NCI-H128 (cell line): ENCODE data around the gene ATP2A3.
"Not testable (repeated sequence)": the region's sequence is repeated elsewhere in the genome, so short reads cannot be mapped to it uniquely, and the experiment has no call there.

Source experiments
- DNase-seq: peaks from one replicate; lab custom pipeline; 2025; ENCODE audit not compliant: unreplicated experiment; lab: John Stamatoyannopoulos, UW

Gene ATP2A3

DNA sequence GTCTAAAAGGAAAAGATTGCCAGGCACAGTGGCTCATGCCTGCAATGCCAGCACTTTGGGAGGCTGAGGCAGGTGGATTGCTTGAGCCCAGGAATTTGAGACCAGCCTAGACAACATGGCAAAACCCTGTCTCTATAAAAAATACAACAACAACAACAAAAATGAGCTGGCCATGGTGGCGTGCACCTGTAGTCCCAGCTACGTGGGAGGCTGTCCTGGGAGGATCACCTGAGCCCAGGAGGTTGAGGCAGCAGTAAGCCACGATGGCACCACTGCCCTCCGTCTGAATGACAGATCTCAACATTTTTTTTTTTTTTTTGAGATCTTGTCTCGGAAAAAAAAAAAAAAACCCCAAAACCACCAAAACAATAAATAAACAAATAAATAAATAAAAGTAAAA is 28.1 kb upstream of the ATP2A3 start:
- DNase-seq: no peak

- DNase-seq: not testable (repeated sequence)
Observed at GRCh38 chr17:3991699-3992098, 27.5 kb upstream of the ATP2A3 start.

DNA sequence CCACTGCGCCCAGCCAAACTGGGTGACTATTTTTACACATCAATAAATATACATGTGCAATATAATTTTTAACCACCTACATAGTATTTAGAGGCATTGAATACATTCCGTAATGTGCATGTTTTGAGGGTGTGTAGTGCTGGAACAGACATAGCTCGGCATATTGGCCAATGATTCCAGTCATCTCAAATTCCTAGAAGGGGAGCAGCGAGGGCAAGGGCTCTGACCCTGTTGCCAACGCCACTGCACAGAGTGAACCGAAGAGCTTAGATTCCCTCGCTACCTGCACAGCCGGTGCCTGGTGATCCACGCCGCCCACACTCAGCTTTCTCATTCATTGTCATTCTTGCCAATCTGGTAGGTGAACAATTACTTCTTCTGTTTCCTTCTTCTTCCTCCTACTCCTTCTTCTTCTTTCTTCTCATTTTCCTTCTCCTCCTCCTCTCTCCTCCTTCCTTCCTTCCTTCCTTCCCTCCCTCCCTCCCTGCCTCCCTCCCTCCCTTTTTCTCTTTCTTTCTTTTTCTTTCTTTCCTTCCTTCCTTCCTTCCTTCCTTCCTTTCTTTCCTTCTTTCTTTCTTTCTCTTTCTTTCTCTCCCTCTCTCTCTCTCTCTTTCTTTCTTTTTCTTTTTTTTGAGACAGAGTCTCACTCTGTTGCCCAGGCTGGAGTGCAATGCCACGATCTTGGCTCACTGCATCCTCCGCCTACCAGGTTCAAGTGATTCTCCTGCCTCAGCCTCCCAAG is 26.3 kb upstream of the ATP2A3 start:
- no peak for DNase-seq

DNA sequence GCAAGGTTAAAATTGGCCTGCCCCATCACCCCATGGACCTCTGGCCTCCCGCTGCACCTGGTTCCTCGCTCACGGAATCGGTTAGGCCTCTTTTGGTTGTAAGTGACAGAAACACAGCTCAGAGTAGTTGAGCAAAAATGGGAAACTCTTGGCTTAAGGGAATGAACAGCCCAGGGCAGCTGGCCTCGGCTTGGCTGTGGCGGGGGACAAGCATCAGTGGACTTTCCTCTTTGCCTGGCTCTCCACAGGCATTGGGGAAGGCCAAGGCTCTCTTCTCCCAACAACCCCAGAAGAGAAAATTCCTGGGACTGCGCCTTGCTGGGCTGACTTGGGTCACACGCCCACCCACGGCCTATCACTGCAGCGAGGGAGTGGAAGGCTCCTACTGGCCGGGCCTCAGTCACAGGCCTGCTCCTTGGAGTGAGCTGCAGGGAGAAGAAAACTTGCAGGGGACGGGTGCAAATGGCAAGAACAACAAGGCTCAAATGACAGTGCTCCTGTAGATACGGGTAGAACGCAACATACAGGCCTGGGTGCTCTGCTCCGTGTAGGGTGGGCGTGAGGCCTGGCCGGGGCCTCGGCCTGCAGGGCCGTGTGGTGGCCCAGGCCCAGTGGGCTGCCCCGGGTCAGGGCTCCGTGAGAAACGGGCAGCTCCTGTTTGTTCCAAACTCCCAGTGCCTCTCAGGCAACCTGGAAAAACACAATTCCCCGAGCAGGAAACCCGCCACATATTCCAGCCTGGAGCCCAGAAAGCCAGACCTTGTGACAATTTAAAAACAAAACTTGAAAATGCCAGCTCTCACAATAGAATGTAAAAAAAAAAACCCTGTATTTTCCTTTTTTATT is 25.0 kb upstream of the ATP2A3 start:
- DNase-seq: no peak

DNA sequence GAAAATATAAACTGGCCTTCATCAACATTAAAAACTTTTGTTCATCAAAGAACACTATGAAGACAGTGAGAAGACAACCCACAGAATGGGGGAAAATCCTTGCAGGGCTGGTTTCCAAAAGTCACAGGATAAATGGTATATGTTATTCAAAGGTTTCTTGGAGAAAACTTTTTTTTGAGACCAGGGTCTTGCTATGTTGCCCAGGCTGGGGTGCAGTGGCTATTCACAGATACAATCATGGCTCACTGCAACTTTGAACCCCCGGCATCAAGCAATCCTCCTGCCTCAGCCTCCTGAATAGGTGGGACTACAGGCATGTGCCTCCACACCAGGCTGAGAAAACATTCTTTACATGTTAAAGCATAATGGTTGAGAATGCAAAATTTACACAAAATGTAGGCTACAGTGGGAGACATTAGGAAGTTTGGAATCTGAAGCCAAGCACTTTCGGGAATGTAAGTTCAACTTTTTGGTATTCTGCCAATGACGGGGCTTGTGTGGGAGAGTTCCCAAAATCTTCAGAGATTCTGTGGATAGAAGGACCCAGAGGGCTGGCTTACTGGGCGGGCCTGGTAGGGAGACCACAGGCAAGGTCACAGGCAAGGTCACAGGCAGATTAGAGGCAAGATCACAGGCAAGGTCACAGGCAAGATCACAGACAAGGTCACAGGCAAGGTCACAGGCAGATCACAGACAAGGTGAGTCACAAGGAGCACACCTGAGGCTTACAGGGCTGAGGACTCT is 24.2 kb upstream of the ATP2A3 start:
- no peak for DNase-seq

- no peak for DNase-seq
Observed at GRCh38 chr17:3986939-3987335, 22.7 kb upstream of the ATP2A3 start.

DNA sequence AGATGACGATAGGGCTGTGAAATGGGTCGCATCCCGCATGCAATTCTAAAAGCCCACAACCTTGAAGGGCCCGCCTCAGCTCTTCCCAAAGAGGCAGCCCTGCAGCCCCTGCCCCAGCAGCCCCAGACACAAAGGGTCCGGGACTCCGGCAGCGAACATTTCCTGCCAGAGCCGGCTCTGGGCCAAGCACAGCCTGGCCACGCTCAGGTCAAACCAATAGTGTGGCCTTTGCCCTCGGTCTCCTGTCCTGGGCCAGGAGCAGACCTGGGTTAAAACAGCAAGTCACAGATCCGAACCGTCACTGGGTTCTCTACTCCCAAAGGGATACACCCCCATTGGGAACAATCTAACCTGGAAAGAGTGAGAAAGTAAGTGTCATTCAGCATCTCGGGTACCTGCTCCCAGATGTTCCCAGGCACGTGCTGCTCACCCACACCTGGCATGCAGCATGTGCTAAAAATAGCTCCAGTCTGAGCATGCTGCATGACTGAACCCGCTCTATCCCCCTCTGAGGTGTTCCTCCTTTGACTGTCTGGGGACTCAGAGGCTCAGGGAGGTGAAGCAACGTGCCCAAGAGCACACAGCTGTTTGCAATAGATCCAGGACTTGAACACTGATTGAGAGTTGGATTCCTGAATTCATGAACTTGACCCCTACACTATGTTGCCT is 22.2 kb upstream of the ATP2A3 start:
- no peak for DNase-seq

DNA sequence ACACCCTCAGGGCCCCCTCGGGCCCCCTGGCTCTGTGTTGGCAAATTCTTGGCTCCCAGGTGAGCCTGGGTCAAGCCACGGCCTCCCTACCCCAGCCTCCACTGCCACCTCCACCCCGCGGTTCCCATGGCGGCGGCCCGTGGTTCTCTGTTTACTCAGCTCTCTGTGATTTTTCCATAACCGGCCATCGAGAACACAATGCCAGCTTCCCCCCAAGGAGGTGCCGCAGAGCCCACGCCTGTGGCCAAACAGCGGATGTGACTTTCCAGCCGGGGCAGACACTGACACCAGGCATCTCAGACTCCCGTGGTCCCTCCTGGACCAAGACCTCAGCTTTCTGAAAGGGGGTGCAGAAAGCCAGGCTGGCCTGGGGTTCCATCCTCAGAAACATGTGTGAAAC is 21.6 kb upstream of the ATP2A3 start:
- no peak for DNase-seq

GRCh38 chr17:3983606-3984484 is 19.6 kb upstream of the ATP2A3 start:
- no peak for DNase-seq

- no peak for DNase-seq
Observed at GRCh38 chr17:3982541-3983017, 18.3 kb upstream of the ATP2A3 start.

- no peak for DNase-seq
Observed at GRCh38 chr17:3982113-3982512, 17.9 kb upstream of the ATP2A3 start.

DNA sequence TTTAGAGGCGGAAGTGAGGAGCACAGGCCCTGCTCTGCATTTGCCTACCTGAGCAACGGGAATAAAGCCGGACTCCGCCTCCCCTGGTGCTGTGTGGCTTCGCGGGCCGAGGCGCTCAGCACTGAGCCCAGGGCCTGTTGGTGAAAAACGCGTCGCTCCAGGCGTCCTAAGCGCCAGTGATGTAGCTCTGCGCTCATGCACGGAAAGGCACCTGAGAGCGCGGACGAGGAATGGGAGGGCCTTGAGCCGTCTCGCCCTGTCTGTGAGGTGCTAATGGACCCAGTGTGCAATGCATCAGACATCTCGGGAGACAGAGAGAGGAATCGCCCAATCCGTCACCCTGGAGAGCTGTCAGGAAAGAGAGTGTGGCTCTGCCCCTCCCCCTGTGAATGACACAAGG is 17.2 kb upstream of the ATP2A3 start:
- no peak for DNase-seq

- DNase-seq: no peak
Observed at GRCh38 chr17:3980381-3981014, 16.3 kb upstream of the ATP2A3 start.

DNA sequence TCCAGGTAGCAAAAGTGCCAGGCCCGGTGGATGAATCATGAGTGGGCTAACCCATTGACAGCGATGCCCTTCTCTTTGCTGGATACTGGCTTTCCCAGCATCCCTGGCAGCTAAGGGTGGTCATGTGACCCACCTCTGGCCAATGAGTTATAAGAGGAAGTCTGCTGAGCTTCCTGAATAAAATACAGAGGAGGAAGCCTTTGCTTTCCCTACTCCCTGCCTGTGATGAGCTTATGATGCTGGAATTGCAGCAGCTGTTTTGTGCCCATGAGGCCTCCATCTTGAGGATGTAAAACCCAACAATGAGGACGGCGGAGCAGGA is 15.0 kb upstream of the ATP2A3 start:
- no peak for DNase-seq

GRCh38 chr17:3978421-3979289 is 14.4 kb upstream of the ATP2A3 start:
- no peak for DNase-seq

- DNase-seq: no peak
Observed at GRCh38 chr17:3977387-3977786, 13.2 kb upstream of the ATP2A3 start.

GRCh38 chr17:3976675-3977171 is 12.5 kb upstream of the ATP2A3 start:
- no peak for DNase-seq

DNA sequence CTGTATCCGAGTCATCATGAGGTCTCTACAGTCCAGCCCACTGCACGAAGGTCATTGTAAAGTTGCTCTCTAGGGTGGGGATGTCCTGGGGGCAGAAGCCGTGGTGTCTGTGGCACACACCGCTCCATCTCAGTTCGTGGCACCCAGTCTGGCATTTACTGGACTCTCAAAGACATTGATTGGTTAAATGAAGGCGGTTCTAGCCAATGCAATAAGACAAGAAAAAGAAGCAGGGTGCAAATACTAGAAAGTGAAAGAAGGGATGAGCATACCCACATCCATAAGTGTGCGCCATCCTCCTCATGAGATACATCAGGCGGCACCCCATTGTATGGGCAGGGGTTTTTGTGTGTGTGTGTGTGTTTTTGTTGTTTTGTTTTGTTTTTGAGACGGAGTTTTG is 10.7 kb upstream of the ATP2A3 start:
- no peak for DNase-seq
